ENCODE measurements around the gene NAV1. TPM values are rescaled to one million over a fixed set of nuclear protein-coding genes. Genes with fewer than 3 reads are reported as not detected.

The NAV1 gene, protein sequence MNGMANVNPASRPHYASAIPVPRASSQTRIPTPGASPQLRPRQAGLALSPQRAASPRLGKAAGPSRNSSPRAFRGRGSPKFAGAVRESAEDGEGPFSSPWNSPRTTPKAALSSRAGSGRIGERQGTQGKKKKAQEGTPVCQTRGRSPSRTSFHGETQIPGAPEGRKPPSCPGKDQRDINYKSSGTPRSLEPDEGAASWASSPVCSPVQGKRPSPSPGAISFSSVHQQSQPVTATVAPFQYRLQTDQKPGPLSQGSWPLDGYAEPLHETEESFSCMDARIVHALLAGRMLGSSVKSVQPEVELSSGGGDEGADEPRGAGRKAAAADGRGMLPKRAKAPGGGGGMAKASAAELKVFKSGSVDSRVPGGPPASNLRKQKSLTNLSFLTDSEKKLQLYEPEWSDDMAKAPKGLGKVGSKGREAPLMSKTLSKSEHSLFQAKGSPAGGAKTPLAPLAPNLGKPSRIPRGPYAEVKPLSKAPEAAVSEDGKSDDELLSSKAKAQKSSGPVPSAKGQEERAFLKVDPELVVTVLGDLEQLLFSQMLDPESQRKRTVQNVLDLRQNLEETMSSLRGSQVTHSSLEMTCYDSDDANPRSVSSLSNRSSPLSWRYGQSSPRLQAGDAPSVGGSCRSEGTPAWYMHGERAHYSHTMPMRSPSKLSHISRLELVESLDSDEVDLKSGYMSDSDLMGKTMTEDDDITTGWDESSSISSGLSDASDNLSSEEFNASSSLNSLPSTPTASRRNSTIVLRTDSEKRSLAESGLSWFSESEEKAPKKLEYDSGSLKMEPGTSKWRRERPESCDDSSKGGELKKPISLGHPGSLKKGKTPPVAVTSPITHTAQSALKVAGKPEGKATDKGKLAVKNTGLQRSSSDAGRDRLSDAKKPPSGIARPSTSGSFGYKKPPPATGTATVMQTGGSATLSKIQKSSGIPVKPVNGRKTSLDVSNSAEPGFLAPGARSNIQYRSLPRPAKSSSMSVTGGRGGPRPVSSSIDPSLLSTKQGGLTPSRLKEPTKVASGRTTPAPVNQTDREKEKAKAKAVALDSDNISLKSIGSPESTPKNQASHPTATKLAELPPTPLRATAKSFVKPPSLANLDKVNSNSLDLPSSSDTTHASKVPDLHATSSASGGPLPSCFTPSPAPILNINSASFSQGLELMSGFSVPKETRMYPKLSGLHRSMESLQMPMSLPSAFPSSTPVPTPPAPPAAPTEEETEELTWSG (N-terminal part only)
- 38.9 and 40.5 TPM in 2 replicates for polyA plus RNA-seq (2013)

DNA sequence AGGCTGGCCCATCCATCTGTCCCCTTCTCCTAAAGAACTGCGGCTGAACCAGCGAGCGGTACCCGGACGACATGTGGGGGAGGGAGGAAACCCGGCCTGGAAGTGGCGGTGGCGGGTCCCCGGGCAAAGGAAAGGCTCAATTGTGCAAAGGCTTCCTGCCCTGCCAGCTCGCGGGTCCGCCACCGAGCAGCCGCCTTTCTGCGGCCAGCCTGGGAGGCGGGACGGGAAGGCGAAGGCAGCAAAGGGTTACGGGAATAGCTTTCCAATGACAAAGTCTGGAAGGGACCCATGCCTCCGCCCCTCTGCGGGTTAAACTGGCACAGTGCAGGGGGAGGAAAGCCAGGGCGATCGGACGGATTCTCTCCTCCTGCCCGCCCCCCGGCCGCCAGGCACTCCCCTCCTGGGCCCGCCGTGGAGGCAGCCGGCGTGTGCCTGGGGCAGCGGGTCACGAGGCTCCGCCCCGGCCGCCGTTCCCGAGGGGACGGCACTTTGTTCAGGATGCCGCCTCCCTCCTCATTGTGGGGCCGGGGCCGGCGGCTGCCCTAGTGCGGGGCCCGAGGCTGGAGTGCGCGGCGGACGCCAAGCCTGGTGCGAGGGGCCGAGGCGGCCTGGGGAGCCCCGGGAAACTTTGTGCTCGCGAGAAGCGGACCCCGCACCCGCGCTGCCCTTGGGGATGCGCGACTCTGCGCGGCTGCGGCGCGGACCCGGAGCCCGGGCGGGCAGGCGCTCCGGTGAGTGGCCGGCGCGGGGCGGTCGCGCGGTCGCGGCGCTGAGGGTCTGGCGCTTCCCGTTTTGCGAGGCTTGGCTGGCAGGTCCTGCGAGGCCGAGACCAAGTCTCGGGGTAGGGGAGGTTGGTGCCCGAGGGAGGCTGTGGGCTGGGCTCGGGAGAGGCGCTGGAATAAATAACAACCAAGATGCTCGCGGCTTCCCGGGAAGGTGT is at the start of gene NAV1:
Gene NAV1 (plus strand): TSS at position 516 of the 940 bp plus-strand sequence. CDS start 83,758 bp downstream, outside the sequence.
- H3K4ac ChIP-seq (ENCODE audit: low read depth, low read length), result peak within 1 kb of the TSS; percentile 59

GRCh38 chr1:201489643-201490261 is 49.2 kb upstream of the NAV1 start:
- Histone ChIP-seq H3K27me3 (ENCODE audit: insufficient read depth, low read length) (no peaks in the 10 kb centered on the region), H3K9ac (ENCODE audit: low read length) (peak overlapping the region; percentile 25), H3K14ac (ENCODE audit: low read length) (no peak overlapping the region), H2BK12ac (ENCODE audit: low read length) (no peak overlapping the region), H2AK5ac (ENCODE audit: low read length) (no peak overlapping the region), H4K12ac (ENCODE audit: low read depth, low read length) (no peak overlapping the region), H4K91ac (ENCODE audit: low read depth, low read length) (no peak overlapping the region), H3K79me1 (ENCODE audit: low read length) (peaks cover 22% of the 10 kb centered on the region), H3K18ac (ENCODE audit: low read length) (no peak overlapping the region), H2AFZ (ENCODE audit: insufficient read depth, low read length, poor library complexity) (no peak overlapping the region), H3K79me2 (ENCODE audit: control insufficient read depth, insufficient read depth, low read length, poor library complexity) (peaks cover 2% of the 10 kb centered on the region), H3K4me1 (ENCODE audit: control insufficient read depth in 1 of 2, insufficient read depth in 2 of 2, low read length in 2 of 2) (peaks cover 27 to 28% of the 10 kb centered on the region in 2 experiments), H3K36me3 (ENCODE audit: control insufficient read depth in 1 of 2, insufficient read depth in 2 of 2, low read length in 2 of 2) (peaks cover 61 to 84% of the 10 kb centered on the region in 2 experiments), H3K23ac (ENCODE audit: low read length) (no peak overlapping the region), H3K27ac (ENCODE audit: low read depth, low read length) (no peak overlapping the region), H3K4me2 (ENCODE audit: low read length) (no peak overlapping the region), H3K4ac (ENCODE audit: low read depth, low read length) (no peak overlapping the region), H4K8ac (ENCODE audit: low read depth, low read length) (no peak overlapping the region), H3K4me3 (ENCODE audit: low read depth, low read length) (peak overlapping the region; percentile 52), H3K9me3 (ENCODE audit: insufficient read depth, low read depth, low read length) (peaks cover 6% of the 10 kb centered on the region), H2BK5ac (ENCODE audit: low read depth, low read length, poor library complexity) (no peak overlapping the region), H2BK120ac (ENCODE audit: insufficient read depth, low read length, poor library complexity) (no peak overlapping the region)
- DNase-seq, result no peak
- no CpG with 5 or more reads among the region's 6 CpGs for WGBS (ENCODE audit: extremely low coverage, insufficient coverage, insufficient read length)

More for the DNA sequence above, at the start of gene NAV1:
- Histone ChIP-seq H4K91ac (ENCODE audit: low read depth, low read length) (peak within 1 kb of the TSS; percentile 95), H2BK120ac (ENCODE audit: insufficient read depth, low read length, poor library complexity) (peak within 1 kb of the TSS; percentile 74), H2AFZ (ENCODE audit: insufficient read depth, low read length, poor library complexity) (peak within 1 kb of the TSS; percentile 57), H3K9ac (ENCODE audit: low read length) (peak within 1 kb of the TSS; percentile 89), H2BK12ac (ENCODE audit: low read length) (peak within 1 kb of the TSS; percentile 66), H3K36me3 (ENCODE audit: control insufficient read depth in 1 of 2, insufficient read depth in 2 of 2, low read length in 2 of 2) (no peaks in the 10 kb centered on the region), H3K18ac (ENCODE audit: low read length) (peak within 1 kb of the TSS; percentile 87), H4K12ac (ENCODE audit: low read depth, low read length) (peak within 1 kb of the TSS; percentile 66), H3K9me3 (ENCODE audit: insufficient read depth, low read depth, low read length) (no peaks in the 10 kb centered on the region), H3K27me3 (ENCODE audit: insufficient read depth, low read length) (no peaks in the 10 kb centered on the region), H3K4me2 (ENCODE audit: low read length) (peak within 1 kb of the TSS; percentile 88), H2BK5ac (ENCODE audit: low read depth, low read length, poor library complexity) (peak within 1 kb of the TSS; percentile 74), H3K79me1 (ENCODE audit: low read length) (peaks cover 32% of the 10 kb centered on the region), H2AK5ac (ENCODE audit: low read length) (peak within 1 kb of the TSS; percentile 49), H3K27ac (ENCODE audit: low read depth, low read length) (peak within 1 kb of the TSS; percentile 89), H4K8ac (ENCODE audit: low read depth, low read length) (peak within 1 kb of the TSS; percentile 64), H3K23ac (ENCODE audit: low read length) (no peak within 1 kb of the TSS), H3K4me3 (ENCODE audit: low read depth, low read length) (peak within 1 kb of the TSS; percentile 87), H3K79me2 (ENCODE audit: control insufficient read depth, insufficient read depth, low read length, poor library complexity) (peaks cover 18% of the 10 kb centered on the region), H3K4me1 (ENCODE audit: control insufficient read depth in 1 of 2, insufficient read depth in 2 of 2, low read length in 2 of 2) (peaks cover 24 to 27% of the 10 kb centered on the region in 2 experiments), H3K14ac (ENCODE audit: low read length) (peak within 1 kb of the TSS; percentile 88)
- peak; percentile 93 to 94 for DNase-seq
- WGBS (ENCODE audit: extremely low coverage, insufficient coverage, insufficient read length), result no CpG with 5 or more reads among the region's 93 CpGs

- no peak overlapping the region for H3K27ac ChIP-seq (ENCODE audit: low read depth, low read length)
- no peak overlapping the region for H4K91ac ChIP-seq (ENCODE audit: low read depth, low read length)
- no CpG with 5 or more reads among the region's 3 CpGs for WGBS (ENCODE audit: extremely low coverage, insufficient coverage, insufficient read length)
- H3K79me2 ChIP-seq (ENCODE audit: control insufficient read depth, insufficient read depth, low read length, poor library complexity), result peaks cover 2% of the 10 kb centered on the region
- H3K9me3 ChIP-seq (ENCODE audit: insufficient read depth, low read depth, low read length), result peaks cover 6% of the 10 kb centered on the region
- no peak overlapping the region for H3K4ac ChIP-seq (ENCODE audit: low read depth, low read length)
- H3K14ac ChIP-seq (ENCODE audit: low read length), result no peak overlapping the region
- no peak overlapping the region for H3K23ac ChIP-seq (ENCODE audit: low read length)
- H3K79me1 ChIP-seq (ENCODE audit: low read length), result peaks cover 18% of the 10 kb centered on the region
- H3K4me2 ChIP-seq (ENCODE audit: low read length), result no peak overlapping the region
- DNase-seq, result no peak
- no peak overlapping the region for H2BK12ac ChIP-seq (ENCODE audit: low read length)
- no peak overlapping the region for H2BK120ac ChIP-seq (ENCODE audit: insufficient read depth, low read length, poor library complexity)
- H3K36me3 ChIP-seq (ENCODE audit: control insufficient read depth in 1 of 2, insufficient read depth in 2 of 2, low read length in 2 of 2), result peaks cover 61 to 82% of the 10 kb centered on the region in 2 experiments
- H3K4me1 ChIP-seq (ENCODE audit: control insufficient read depth in 1 of 2, insufficient read depth in 2 of 2, low read length in 2 of 2), result peaks cover 22 to 28% of the 10 kb centered on the region in 2 experiments
- H3K4me3 ChIP-seq (ENCODE audit: low read depth, low read length), result no peak overlapping the region
- no peak overlapping the region for H2AK5ac ChIP-seq (ENCODE audit: low read length)
- H2BK5ac ChIP-seq (ENCODE audit: low read depth, low read length, poor library complexity), result no peak overlapping the region
- no peak overlapping the region for H4K12ac ChIP-seq (ENCODE audit: low read depth, low read length)
- no peak overlapping the region for H4K8ac ChIP-seq (ENCODE audit: low read depth, low read length)
- H2AFZ ChIP-seq (ENCODE audit: insufficient read depth, low read length, poor library complexity), result no peak overlapping the region
- H3K18ac ChIP-seq (ENCODE audit: low read length), result no peak overlapping the region
- no peak overlapping the region for H3K9ac ChIP-seq (ENCODE audit: low read length)
- no peaks in the 10 kb centered on the region for H3K27me3 ChIP-seq (ENCODE audit: insufficient read depth, low read length)
Observed at GRCh38 chr1:201490708-201491131, 48.2 kb upstream of the NAV1 start.
